Hepatocyte (in vitro differentiated cells): ENCODE data around the gene KLC3. TPM values are rescaled to one million over a fixed set of nuclear protein-coding genes. Genes with fewer than 3 reads are reported as not detected.

Experiments used
- DNase-seq: peaks from one replicate; pipeline ENCODE4 v3.0.0-alpha.2; 2016; ENCODE audit warnings: low spot score
- H2AFZ ChIP-seq: fragments of 200-600 bp; sonication (generic); 2 replicates; pipeline ENCODE4 v1.6.0; 2016; ENCODE audit warnings: antibody characterized with exemption, mild to moderate bottlenecking
- H3K27ac ChIP-seq: fragments of 200-600 bp; sonication (generic); 2 replicates; pipeline ENCODE4 v1.5.1; 2016; ENCODE audit warnings: mild to moderate bottlenecking
- H3K27me3 ChIP-seq: fragments of 200-600 bp; sonication (generic); 2 replicates; pipeline ENCODE4 v1.6.1; 2016
- H3K36me3 ChIP-seq: fragments of 200-600 bp; sonication (generic); replicated peaks from 2 replicates; pipeline ENCODE4 v1.5.1; 2016; ENCODE audit warnings: low read depth; ENCODE audit not compliant: insufficient read depth
- H3K4me1 ChIP-seq: fragments of 200-600 bp; sonication (generic); 2 replicates; pipeline ENCODE4 v1.5.1; 2016; ENCODE audit warnings: mild to moderate bottlenecking, moderate library complexity; ENCODE audit not compliant: insufficient read depth
- H3K4me2 ChIP-seq: fragments of 200-600 bp; sonication (generic); 2 replicates; pipeline ENCODE4 v1.6.0; 2016
- H3K4me3 ChIP-seq: fragments of 200-600 bp; sonication (generic); 2 replicates; pipeline ENCODE4 v1.5.1; 2016; ENCODE audit warnings: mild to moderate bottlenecking
- H3K79me2 ChIP-seq: fragments of 200-600 bp; sonication (generic); 2 replicates; pipeline ENCODE4 v1.6.0; 2017; ENCODE audit warnings: mild to moderate bottlenecking
- H3K9me2 ChIP-seq: fragments of 200-600 bp; sonication (generic); replicated peaks from 2 replicates; pipeline ENCODE4 v1.6.0; 2017; ENCODE audit warnings: mild to moderate bottlenecking; ENCODE audit not compliant: insufficient read depth
- H3K9me3 ChIP-seq: fragments of 200-600 bp; sonication (generic); 2 replicates; pipeline ENCODE4 v1.5.1; 2016; ENCODE audit warnings: low read depth, mild to moderate bottlenecking
- H4K20me1 ChIP-seq: fragments of 200-600 bp; sonication (generic); 2 replicates; pipeline ENCODE4 v1.6.0; 2016; ENCODE audit warnings: mild to moderate bottlenecking; ENCODE audit not compliant: insufficient read depth, poor library complexity, severe bottlenecking
- EZH2 ChIP-seq: fragments of 200-600 bp; sonication (generic); IDR thresholded peaks from 2 replicates; pipeline ENCODE4 v1.6.1; 2016; ENCODE audit warnings: antibody characterized with exemption, mild to moderate bottlenecking, borderline replicate concordance
- EZH2phosphoT487 ChIP-seq: fragments of 200-600 bp; sonication (generic); IDR thresholded peaks from one replicate; pipeline ENCODE4 v1.6.1; 2018; ENCODE audit warnings: antibody characterized with exemption, mild to moderate bottlenecking, low read depth, moderate library complexity; ENCODE audit not compliant: unreplicated experiment, severe bottlenecking
- WGBS: methylation state at CpG from one replicate; pipeline ENCODE4 v1.1.6; 2016; ENCODE audit warnings: low lambda C conversion rate; ENCODE audit errors: missing lambda C conversion rate; 5-methylcytosine and 5-hydroxymethylcytosine counted together
- polyA plus RNA-seq: library from polyadenylated mRNA; unstranded; fragments of >200 nt; fragmentation: Nextera tagmentation; extraction: Ambion mirVana; gene quantifications from 2 replicates; pipeline ENCODE4 v1.2.1, GENCODE V29; 2016
- total RNA-seq: library from RNA; depleted of rRNA; stranded (reverse); fragments of >200 nt; gene quantifications from 2 replicates; pipeline ENCODE4 v1.2.3, GENCODE V29; 2014
- TF ChIP-seq, protein P1 (sequence below): fragments of 200-600 bp; sonication (generic); IDR thresholded peaks from 2 replicates; pipeline ENCODE4 v1.5.1; 2016; ENCODE audit warnings: antibody characterized with exemption, mild to moderate bottlenecking; ENCODE audit not compliant: poor library complexity

KLC3 gene
- total and polyA plus RNA-seq, 2 experiments from 2014 or later, result 5.5 to 7.6 TPM

DNA sequence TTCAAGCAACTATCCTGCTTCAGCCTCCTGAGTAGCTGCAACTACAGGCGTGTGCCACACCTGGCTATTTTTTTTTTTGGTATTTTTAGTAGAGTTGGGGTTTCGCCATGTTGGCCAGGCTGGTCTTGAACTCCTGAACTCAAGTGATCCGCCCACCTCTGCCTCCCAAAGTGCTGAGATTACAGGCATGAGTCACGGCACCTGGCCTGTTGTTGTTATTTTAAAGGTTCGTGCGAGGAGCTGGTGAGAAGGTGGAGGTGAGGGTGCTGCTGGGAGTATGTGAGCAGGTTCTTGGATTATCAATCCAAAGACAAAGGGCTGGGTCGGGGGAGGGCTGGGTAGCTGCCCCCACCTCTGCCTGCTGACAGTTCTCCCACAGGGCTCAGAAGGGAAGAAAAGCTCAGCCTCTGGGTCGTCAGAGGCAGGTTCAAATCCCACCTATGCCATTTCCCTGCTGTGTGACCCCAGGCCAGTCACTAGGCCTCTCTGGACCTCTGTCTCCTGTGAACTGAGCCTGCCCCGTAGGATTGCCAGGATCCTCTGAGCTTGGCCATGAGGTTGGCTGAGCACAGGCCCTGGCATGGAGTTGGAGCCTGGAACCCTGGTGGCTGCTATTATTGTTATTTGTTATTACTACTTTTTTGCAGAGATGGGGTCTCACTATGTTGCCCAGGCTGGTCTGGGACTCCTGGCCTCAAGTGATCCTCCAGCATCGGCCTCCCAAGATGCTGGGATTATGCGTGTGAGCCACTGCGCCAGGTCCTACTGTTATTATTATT lies 19.4 kb upstream of the KLC3 start:
- H3K9me2 ChIP-seq, result no peaks in the 10 kb centered on the region
- H2AFZ ChIP-seq, result no peak overlapping the region
- no peak overlapping the region for H3K4me2 ChIP-seq
- no peaks in the 10 kb centered on the region for H4K20me1 ChIP-seq
- no peaks in the 10 kb centered on the region for H3K36me3 ChIP-seq
- 85% methylated on average over 11 of the region's 12 CpGs for WGBS
- no peak overlapping the region for H3K27ac ChIP-seq
- H3K9me3 ChIP-seq, result no peaks in the 10 kb centered on the region
- H3K4me3 ChIP-seq, result no peak overlapping the region
- TF ChIP-seq, protein P1, sequence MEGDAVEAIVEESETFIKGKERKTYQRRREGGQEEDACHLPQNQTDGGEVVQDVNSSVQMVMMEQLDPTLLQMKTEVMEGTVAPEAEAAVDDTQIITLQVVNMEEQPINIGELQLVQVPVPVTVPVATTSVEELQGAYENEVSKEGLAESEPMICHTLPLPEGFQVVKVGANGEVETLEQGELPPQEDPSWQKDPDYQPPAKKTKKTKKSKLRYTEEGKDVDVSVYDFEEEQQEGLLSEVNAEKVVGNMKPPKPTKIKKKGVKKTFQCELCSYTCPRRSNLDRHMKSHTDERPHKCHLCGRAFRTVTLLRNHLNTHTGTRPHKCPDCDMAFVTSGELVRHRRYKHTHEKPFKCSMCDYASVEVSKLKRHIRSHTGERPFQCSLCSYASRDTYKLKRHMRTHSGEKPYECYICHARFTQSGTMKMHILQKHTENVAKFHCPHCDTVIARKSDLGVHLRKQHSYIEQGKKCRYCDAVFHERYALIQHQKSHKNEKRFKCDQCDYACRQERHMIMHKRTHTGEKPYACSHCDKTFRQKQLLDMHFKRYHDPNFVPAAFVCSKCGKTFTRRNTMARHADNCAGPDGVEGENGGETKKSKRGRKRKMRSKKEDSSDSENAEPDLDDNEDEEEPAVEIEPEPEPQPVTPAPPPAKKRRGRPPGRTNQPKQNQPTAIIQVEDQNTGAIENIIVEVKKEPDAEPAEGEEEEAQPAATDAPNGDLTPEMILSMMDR, result no peak
- TF ChIP-seq EZH2phosphoT487, result no peak
- TF ChIP-seq EZH2, result no peak
- H3K79me2 ChIP-seq, result no peaks in the 10 kb centered on the region
- peaks cover 7% of the 10 kb centered on the region for H3K27me3 ChIP-seq
- H3K4me1 ChIP-seq, result peaks cover 12% of the 10 kb centered on the region
- DNase-seq, result no peak

DNA sequence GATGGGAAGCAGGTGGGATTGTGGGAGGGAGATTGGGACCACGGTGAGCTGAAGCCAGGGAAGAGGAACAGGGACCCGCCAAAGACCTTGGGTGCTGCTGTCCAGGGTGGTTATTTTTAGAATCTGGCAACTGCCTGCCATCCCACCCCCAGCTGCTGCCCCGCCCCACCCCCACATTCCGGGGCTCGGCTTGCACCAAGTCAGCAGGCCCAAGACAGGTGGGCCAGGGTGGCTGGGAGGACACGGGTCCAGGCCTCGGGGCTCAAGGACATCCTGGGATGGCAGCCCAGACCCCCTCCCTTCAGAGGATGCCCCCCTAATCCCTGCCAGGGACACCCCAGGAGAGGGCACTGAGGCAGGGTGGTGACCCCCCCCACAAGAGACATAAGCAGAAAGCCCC lies 18.7 kb upstream of the KLC3 start:
- Histone ChIP-seq H3K9me2 (no peaks in the 10 kb centered on the region), H3K27me3 (peaks cover 7% of the 10 kb centered on the region), H3K79me2 (no peaks in the 10 kb centered on the region), H3K4me3 (no peak overlapping the region), H2AFZ (no peak overlapping the region), H3K36me3 (no peaks in the 10 kb centered on the region), H4K20me1 (no peaks in the 10 kb centered on the region), H3K4me1 (peaks cover 12% of the 10 kb centered on the region), H3K4me2 (no peak overlapping the region), H3K9me3 (no peaks in the 10 kb centered on the region), H3K27ac (no peak overlapping the region)
- no peak for DNase-seq
- WGBS, result 78% methylated on average over 5 of the region's 7 CpGs
- TF ChIP-seq, protein P1, result no peak
- TF ChIP-seq EZH2, result no peak
- no peak for TF ChIP-seq EZH2phosphoT487

DNA sequence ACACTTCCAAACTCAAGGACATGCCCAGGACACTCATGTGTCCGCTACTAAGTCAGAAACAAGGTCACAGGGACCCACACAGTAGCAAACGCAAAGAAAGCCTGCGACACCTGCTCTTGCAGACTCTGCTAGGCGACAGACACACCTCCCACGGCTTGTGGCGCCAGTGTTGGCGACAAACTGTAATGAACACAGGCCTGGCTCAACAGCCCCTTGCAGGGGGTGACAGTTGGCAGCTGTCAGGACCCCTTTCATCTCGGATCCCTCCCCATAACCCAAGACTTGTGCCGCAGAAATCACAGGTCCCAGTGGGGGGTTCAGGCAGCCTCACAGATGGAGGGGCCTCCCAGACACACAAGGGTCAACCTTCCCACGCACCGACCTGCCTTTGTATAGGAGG lies 18.2 kb upstream of the KLC3 start:
- Histone ChIP-seq H4K20me1 (no peaks in the 10 kb centered on the region), H3K9me2 (no peaks in the 10 kb centered on the region), H2AFZ (no peak overlapping the region), H3K79me2 (no peaks in the 10 kb centered on the region), H3K4me1 (peaks cover 12% of the 10 kb centered on the region), H3K9me3 (no peaks in the 10 kb centered on the region), H3K4me2 (no peak overlapping the region), H3K4me3 (no peak overlapping the region), H3K27me3 (peaks cover 7% of the 10 kb centered on the region), H3K27ac (no peak overlapping the region), H3K36me3 (no peaks in the 10 kb centered on the region)
- TF ChIP-seq, protein P1, result no peak
- no peak for TF ChIP-seq EZH2phosphoT487
- TF ChIP-seq EZH2, result no peak
- DNase-seq, result no peak
- 53% methylated on average over 11 of the region's 11 CpGs for WGBS
